GM12801 (cell line): ENCODE data around the gene HDAC1.

ENCODE experiments used
- CTCF ChIP-seq: IDR thresholded peaks from one replicate; pipeline ENCODE4 v1.5.1; 2011; ENCODE audit warnings: control low read depth; ENCODE audit not compliant: insufficient read length; ENCODE audit errors: extremely low read depth

The HDAC1 gene

GRCh38 chr1:32329931-32330466 lies 38.1 kb downstream of the HDAC1 start:
- no peak for TF ChIP-seq CTCF

GRCh38 chr1:32330558-32331151 lies 38.8 kb downstream of the HDAC1 start:
- TF ChIP-seq CTCF = no peak

GRCh38 chr1:32331549-32331948 lies 39.7 kb downstream of the HDAC1 start:
- TF ChIP-seq CTCF = no peak

- no peak for TF ChIP-seq CTCF
These were observed 40.6 kb downstream of the HDAC1 start for GRCh38 chr1:32332290-32333079.

GRCh38 chr1:32333251-32333963 lies 41.5 kb downstream of the HDAC1 start:
- no peak for TF ChIP-seq CTCF

- TF ChIP-seq CTCF = no peak
These were observed 42.5 kb downstream of the HDAC1 start for GRCh38 chr1:32334274-32334861.
